ENCODE measurements around the gene SORBS1. TPM values are rescaled to one million over a fixed set of nuclear protein-coding genes. Genes with fewer than 3 reads are reported as not detected.

The SORBS1 gene
- total RNA-seq, 1 experiment from 2014 or later, result 0.56 TPM

GRCh38 chr10:95454940-95455339, 106.2 kb downstream of the SORBS1 start:
- TF ChIP-seq CTCF (conservative IDR thresholded peaks at IDR 0.05; ENCODE audit: low read depth, low read length) (no peak), EZH2 (IDR thresholded peaks at IDR 0.05; ENCODE audit: borderline replicate concordance, low read depth, low read length, poor library complexity, severe bottlenecking) (no peak)
- POLR2A ChIA-PET (ENCODE audit: low non-redundant PET), result no interaction called here

GRCh38 chr10:95454356-95454755, 106.8 kb downstream of the SORBS1 start:
- no peaks in the 10 kb centered on the region for H3K4me1 ChIP-seq (ENCODE audit: insufficient read depth, low read length, poor library complexity, severe bottlenecking)
- POLR2A ChIA-PET (ENCODE audit: low non-redundant PET), result no interaction called here
- CTCF ChIA-PET, result no interaction called here
- DNase-seq (ENCODE audit: low spot score), result no peak
- intact Hi-C loops (cut with micrococcal nuclease; ENCODE audit: unreplicated experiment), result no loop called here
- no peak overlapping the region for H3K27ac ChIP-seq (ENCODE audit: low read depth, low read length, poor library complexity, severe bottlenecking)
- H3K27me3 ChIP-seq (replicated peaks; ENCODE audit: insufficient read depth, low read depth, low read length, poor library complexity), result peaks cover 31% of the 10 kb centered on the region
- no TSS peak for BruUV-seq (replicated peaks)
- H3K9me3 ChIP-seq (ENCODE audit: low read depth, low read length, poor library complexity, severe bottlenecking), result no peaks in the 10 kb centered on the region
- no peak overlapping the region for H3K4me3 ChIP-seq (ENCODE audit: low read depth, low read length, poor library complexity, severe bottlenecking)
- no peak for TF ChIP-seq EZH2 (IDR thresholded peaks at IDR 0.05; ENCODE audit: borderline replicate concordance, low read depth, low read length, poor library complexity, severe bottlenecking)
- TF ChIP-seq CTCF (conservative IDR thresholded peaks at IDR 0.05; ENCODE audit: low read depth, low read length), result no peak
- H3K36me3 ChIP-seq (ENCODE audit: insufficient read depth, low read length, poor library complexity, severe bottlenecking), result no peaks in the 10 kb centered on the region

More at GRCh38 chr10:95454940-95455339, 106.2 kb downstream of the SORBS1 start:
- Histone ChIP-seq H3K27me3 (replicated peaks; ENCODE audit: insufficient read depth, low read depth, low read length, poor library complexity) (peaks cover 36% of the 10 kb centered on the region), H3K4me1 (ENCODE audit: insufficient read depth, low read length, poor library complexity, severe bottlenecking) (no peaks in the 10 kb centered on the region), H3K4me3 (ENCODE audit: low read depth, low read length, poor library complexity, severe bottlenecking) (no peak overlapping the region), H3K27ac (ENCODE audit: low read depth, low read length, poor library complexity, severe bottlenecking) (no peak overlapping the region), H3K9me3 (ENCODE audit: low read depth, low read length, poor library complexity, severe bottlenecking) (no peaks in the 10 kb centered on the region), H3K36me3 (ENCODE audit: insufficient read depth, low read length, poor library complexity, severe bottlenecking) (no peaks in the 10 kb centered on the region)
- no peak for DNase-seq (ENCODE audit: low spot score)
- CTCF ChIA-PET, result no interaction called here
- intact Hi-C loops (cut with micrococcal nuclease; ENCODE audit: unreplicated experiment), result no loop called here
- BruUV-seq (replicated peaks), result no TSS peak

GRCh38 chr10:95451568-95452524, 109.3 kb downstream of the SORBS1 start:
- intact Hi-C loops (cut with micrococcal nuclease; ENCODE audit: unreplicated experiment), result no loop called here
- DNase-seq (ENCODE audit: low spot score), result no peak
- H3K27ac ChIP-seq (ENCODE audit: low read depth, low read length, poor library complexity, severe bottlenecking), result no peak overlapping the region
- H3K27me3 ChIP-seq (replicated peaks; ENCODE audit: insufficient read depth, low read depth, low read length, poor library complexity), result peaks cover 8% of the 10 kb centered on the region
- BruUV-seq (replicated peaks), result no TSS peak
- POLR2A ChIA-PET (ENCODE audit: low non-redundant PET), result no interaction called here
- no peaks in the 10 kb centered on the region for H3K36me3 ChIP-seq (ENCODE audit: insufficient read depth, low read length, poor library complexity, severe bottlenecking)
- no peak overlapping the region for H3K4me3 ChIP-seq (ENCODE audit: low read depth, low read length, poor library complexity, severe bottlenecking)
- H3K4me1 ChIP-seq (ENCODE audit: insufficient read depth, low read length, poor library complexity, severe bottlenecking), result no peaks in the 10 kb centered on the region
- no peaks in the 10 kb centered on the region for H3K9me3 ChIP-seq (ENCODE audit: low read depth, low read length, poor library complexity, severe bottlenecking)
- CTCF ChIA-PET, result no interaction called here
- TF ChIP-seq EZH2 (IDR thresholded peaks at IDR 0.05; ENCODE audit: borderline replicate concordance, low read depth, low read length, poor library complexity, severe bottlenecking) (no peak), CTCF (conservative IDR thresholded peaks at IDR 0.05; ENCODE audit: low read depth, low read length) (no peak)

Data from A673 (cell line).